Loucy (cell line): ENCODE data around the gene RFX3.

Source experiments
- H2AFZ ChIP-seq: fragments of 200-600 bp; sonication (generic); 2 replicates; pipeline ENCODE4 v1.6.0; 2016; ENCODE audit warnings: antibody characterized with exemption, mild to moderate bottlenecking, low read length, moderate library complexity
- H3F3A ChIP-seq: fragments of 200-600 bp; 2 replicates; pipeline ENCODE4 v1.6.0; 2016; ENCODE audit warnings: antibody characterized with exemption, low read depth, mild to moderate bottlenecking
- H3K27me3 ChIP-seq: fragments of 200-600 bp; sonication (generic); 2 replicates; pipeline ENCODE4 v1.6.1; 2014; ENCODE audit warnings: low read length, mild to moderate bottlenecking; ENCODE audit not compliant: insufficient read depth, poor library complexity, severe bottlenecking
- H3K36me3 ChIP-seq: fragments of 200-600 bp; sonication (generic); 2 replicates; pipeline ENCODE4 v1.6.1; 2016; ENCODE audit warnings: low read length; ENCODE audit not compliant: insufficient read depth
- H3K4me1 ChIP-seq: fragments of 200-600 bp; sonication (generic); 2 replicates; pipeline ENCODE4 v1.5.1; 2014; ENCODE audit warnings: low read length, mild to moderate bottlenecking; ENCODE audit not compliant: insufficient read depth, poor library complexity, severe bottlenecking
- H3K4me2 ChIP-seq: fragments of 200-600 bp; sonication (generic); 2 replicates; pipeline ENCODE4 v1.6.0; 2014; ENCODE audit warnings: antibody characterized with exemption, low read length, low read depth, mild to moderate bottlenecking; ENCODE audit not compliant: poor library complexity, severe bottlenecking
- H3K4me3 ChIP-seq: fragments of 200-600 bp; sonication (generic); 2 replicates; pipeline ENCODE4 v1.5.1; 2014; ENCODE audit warnings: low read length, mild to moderate bottlenecking, mixed read lengths; ENCODE audit not compliant: poor library complexity, severe bottlenecking
- H3K79me2 ChIP-seq: fragments of 200-600 bp; sonication (generic); 2 replicates; pipeline ENCODE4 v1.6.1; 2014; ENCODE audit warnings: low read length; ENCODE audit not compliant: insufficient read depth
- H3K9ac ChIP-seq: fragments of 200-600 bp; sonication (generic); 2 replicates; pipeline ENCODE4 v1.6.0; 2014; ENCODE audit warnings: mild to moderate bottlenecking, low read depth, low read length, moderate library complexity; ENCODE audit not compliant: poor library complexity, severe bottlenecking
- H3K9me2 ChIP-seq: fragments of 200-600 bp; sonication (generic); replicated peaks from 2 replicates; pipeline ENCODE4 v1.6.1; 2016; ENCODE audit warnings: low read depth, low read length, mixed read lengths
- H3K9me3 ChIP-seq: fragments of 200-600 bp; sonication (generic); 2 replicates; pipeline ENCODE4 v1.6.1; 2014; ENCODE audit warnings: mild to moderate bottlenecking, antibody characterized with exemption, low read length, low read depth; ENCODE audit not compliant: insufficient read depth
- H4K20me1 ChIP-seq: fragments of 200-600 bp; sonication (generic); 2 replicates; pipeline ENCODE4 v1.6.0; 2014; ENCODE audit warnings: antibody characterized with exemption, low read length, mild to moderate bottlenecking; ENCODE audit not compliant: insufficient read depth, poor library complexity, severe bottlenecking
- EZH2phosphoT487 ChIP-seq: fragments of 200-600 bp; IDR thresholded peaks from 2 replicates; pipeline ENCODE4 v1.6.1; 2018; ENCODE audit warnings: antibody characterized with exemption, mild to moderate bottlenecking, moderate library complexity, borderline replicate concordance
- TF ChIP-seq, protein P1 (sequence below): fragments of 200-600 bp; sonication (generic); conservative IDR thresholded peaks from 2 replicates; pipeline ENCODE4 v1.5.1; 2014; ENCODE audit warnings: mild to moderate bottlenecking, antibody characterized with exemption, low read length

RFX3 gene

DNA sequence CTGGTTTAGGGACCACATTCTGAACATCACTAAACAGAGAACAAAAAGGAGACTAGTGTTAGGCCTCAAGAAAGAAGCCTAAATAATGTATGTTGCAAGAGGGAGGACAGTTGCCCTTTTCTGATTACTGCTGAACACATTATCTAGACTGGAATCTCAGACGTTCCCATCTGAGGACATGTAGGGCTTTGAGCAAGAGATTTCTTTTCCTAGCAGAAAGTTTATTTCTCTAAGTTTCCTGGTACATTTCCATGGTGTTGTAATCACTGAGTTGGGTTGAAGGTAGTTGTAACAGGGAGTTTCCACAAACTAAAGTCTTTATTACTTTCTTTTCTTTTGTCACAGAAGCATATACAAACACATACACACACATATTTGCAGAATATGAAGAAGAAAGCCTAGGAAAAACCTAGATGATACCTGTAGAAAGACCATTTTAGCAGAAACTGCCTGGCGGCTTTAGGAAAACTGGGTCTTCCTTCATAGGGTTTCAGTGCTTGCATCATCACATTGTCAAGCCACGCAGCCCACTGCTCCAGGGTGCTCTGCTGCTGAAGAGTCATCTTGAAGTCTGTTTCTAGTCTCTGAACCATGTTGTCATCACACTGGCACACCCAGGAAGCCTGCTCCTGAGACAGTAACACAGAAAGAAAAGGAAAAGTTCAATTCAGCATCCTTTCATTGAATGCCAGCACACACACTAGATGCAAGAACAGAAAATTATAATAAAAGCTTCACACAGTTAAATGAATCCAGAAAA lies 269.1 kb downstream of the RFX3 start:
- H3K9me2 ChIP-seq = no peaks in the 10 kb centered on the region
- H3K4me2 ChIP-seq = no peak overlapping the region
- no peaks in the 10 kb centered on the region for H3F3A ChIP-seq
- H3K9ac ChIP-seq = no peak overlapping the region
- H3K4me3 ChIP-seq = no peak overlapping the region
- no peaks in the 10 kb centered on the region for H4K20me1 ChIP-seq
- H3K9me3 ChIP-seq = no peaks in the 10 kb centered on the region
- H3K36me3 ChIP-seq = peaks cover 19% of the 10 kb centered on the region; the same call in 1 of the 2 replicates
- no peaks in the 10 kb centered on the region for H3K27me3 ChIP-seq
- no peaks in the 10 kb centered on the region for H3K4me1 ChIP-seq
- TF ChIP-seq EZH2phosphoT487 = no peak
- TF ChIP-seq, protein P1, sequence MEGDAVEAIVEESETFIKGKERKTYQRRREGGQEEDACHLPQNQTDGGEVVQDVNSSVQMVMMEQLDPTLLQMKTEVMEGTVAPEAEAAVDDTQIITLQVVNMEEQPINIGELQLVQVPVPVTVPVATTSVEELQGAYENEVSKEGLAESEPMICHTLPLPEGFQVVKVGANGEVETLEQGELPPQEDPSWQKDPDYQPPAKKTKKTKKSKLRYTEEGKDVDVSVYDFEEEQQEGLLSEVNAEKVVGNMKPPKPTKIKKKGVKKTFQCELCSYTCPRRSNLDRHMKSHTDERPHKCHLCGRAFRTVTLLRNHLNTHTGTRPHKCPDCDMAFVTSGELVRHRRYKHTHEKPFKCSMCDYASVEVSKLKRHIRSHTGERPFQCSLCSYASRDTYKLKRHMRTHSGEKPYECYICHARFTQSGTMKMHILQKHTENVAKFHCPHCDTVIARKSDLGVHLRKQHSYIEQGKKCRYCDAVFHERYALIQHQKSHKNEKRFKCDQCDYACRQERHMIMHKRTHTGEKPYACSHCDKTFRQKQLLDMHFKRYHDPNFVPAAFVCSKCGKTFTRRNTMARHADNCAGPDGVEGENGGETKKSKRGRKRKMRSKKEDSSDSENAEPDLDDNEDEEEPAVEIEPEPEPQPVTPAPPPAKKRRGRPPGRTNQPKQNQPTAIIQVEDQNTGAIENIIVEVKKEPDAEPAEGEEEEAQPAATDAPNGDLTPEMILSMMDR = no peak
- H2AFZ ChIP-seq = no peak overlapping the region
- H3K79me2 ChIP-seq = no peaks in the 10 kb centered on the region

DNA sequence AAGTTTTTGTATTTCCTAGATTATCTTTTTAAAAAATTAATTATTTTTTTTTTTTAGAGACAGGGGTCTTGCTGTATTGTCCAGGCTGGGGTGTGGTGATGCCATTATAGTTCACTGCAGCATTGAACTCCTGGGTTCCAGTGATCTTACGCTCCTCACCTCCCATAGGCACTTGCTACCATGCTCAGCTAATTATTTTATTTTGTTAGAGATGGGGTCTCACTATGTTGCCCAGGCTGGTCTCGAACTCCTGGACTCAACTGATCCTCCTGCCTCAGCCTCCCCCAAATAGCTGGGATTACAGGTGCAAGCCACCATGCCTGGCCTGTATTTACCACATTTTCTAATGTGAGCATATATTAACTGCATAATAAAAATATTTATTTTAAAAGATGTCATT lies 274.5 kb downstream of the RFX3 start:
- Histone ChIP-seq H3K27me3 (no peaks in the 10 kb centered on the region), H3K9ac (no peak overlapping the region), H4K20me1 (no peaks in the 10 kb centered on the region), H3K4me2 (no peak overlapping the region), H3K36me3 (peaks cover 12% of the 10 kb centered on the region; the same call in 1 of the 2 replicates), H3F3A (no peaks in the 10 kb centered on the region), H3K9me2 (no peaks in the 10 kb centered on the region), H2AFZ (no peak overlapping the region), H3K79me2 (no peaks in the 10 kb centered on the region), H3K9me3 (no peaks in the 10 kb centered on the region), H3K4me1 (no peaks in the 10 kb centered on the region), H3K4me3 (no peak overlapping the region)
- no peak for TF ChIP-seq EZH2phosphoT487
- TF ChIP-seq, protein P1 = no peak

DNA sequence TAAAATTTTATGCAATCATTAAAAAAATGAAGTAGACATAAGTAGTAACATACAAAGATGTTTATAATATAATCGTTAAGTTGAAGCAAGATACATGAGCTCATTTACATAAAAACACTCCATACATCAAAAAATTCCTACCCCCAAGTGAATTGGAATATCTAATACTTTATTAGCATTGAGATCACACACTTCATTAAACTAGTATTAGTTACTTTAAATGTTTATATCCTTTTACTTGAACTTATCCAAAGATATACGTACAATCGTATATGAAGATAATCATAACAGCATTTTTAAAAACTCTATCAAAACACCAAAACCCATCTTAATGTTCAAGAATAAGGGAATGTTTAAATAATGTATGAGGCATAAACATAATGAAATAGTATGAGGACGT lies 275.1 kb downstream of the RFX3 start:
- H3K4me3 ChIP-seq = no peak overlapping the region
- H3K9me3 ChIP-seq = no peaks in the 10 kb centered on the region
- no peaks in the 10 kb centered on the region for H3K9me2 ChIP-seq
- H3F3A ChIP-seq = no peaks in the 10 kb centered on the region
- no peaks in the 10 kb centered on the region for H3K4me1 ChIP-seq
- H3K4me2 ChIP-seq = no peak overlapping the region
- H3K79me2 ChIP-seq = no peaks in the 10 kb centered on the region
- H3K27me3 ChIP-seq = no peaks in the 10 kb centered on the region
- no peak for TF ChIP-seq EZH2phosphoT487
- TF ChIP-seq, protein P1 = no peak
- no peaks in the 10 kb centered on the region for H4K20me1 ChIP-seq
- H3K36me3 ChIP-seq = peaks cover 12% of the 10 kb centered on the region; the same call in 1 of the 2 replicates
- no peak overlapping the region for H3K9ac ChIP-seq
- H2AFZ ChIP-seq = no peak overlapping the region
